NCI-H187 treated with DMSO at 0.1 percent for 48 hours (cell line): ENCODE measurements around the gene ATP6V1C2.
"Not testable (repeated sequence)": the region's sequence is repeated elsewhere in the genome, so short reads cannot be mapped to it uniquely, and the experiment has no call there.

Experiments
- DNase-seq: peaks from one replicate; lab custom pipeline; 2025; lab: John Stamatoyannopoulos, UW

Gene ATP6V1C2

GRCh38 chr2:10770956-10771750, 49.7 kb downstream of the ATP6V1C2 start:
- no peak for DNase-seq

DNA sequence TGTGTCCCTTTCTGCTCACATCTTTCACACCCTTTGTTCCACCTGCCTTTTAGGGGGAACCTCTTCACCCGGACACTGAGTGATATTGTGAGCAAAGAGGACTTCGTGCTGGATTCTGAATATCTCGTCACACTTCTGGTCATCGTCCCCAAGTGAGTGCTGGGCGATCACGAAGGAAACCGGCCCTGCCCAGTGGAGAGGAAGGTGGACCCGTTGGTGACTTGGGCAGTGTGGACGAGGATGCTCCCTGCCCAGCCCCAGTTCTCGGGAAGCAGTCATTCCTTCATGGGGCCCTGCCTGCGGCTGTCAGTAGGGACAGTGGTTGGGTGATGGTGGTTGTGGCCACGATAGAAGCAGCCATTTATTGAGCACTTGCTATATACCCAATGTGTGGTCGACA, 50.4 kb downstream of the ATP6V1C2 start:
- no peak for DNase-seq

DNA sequence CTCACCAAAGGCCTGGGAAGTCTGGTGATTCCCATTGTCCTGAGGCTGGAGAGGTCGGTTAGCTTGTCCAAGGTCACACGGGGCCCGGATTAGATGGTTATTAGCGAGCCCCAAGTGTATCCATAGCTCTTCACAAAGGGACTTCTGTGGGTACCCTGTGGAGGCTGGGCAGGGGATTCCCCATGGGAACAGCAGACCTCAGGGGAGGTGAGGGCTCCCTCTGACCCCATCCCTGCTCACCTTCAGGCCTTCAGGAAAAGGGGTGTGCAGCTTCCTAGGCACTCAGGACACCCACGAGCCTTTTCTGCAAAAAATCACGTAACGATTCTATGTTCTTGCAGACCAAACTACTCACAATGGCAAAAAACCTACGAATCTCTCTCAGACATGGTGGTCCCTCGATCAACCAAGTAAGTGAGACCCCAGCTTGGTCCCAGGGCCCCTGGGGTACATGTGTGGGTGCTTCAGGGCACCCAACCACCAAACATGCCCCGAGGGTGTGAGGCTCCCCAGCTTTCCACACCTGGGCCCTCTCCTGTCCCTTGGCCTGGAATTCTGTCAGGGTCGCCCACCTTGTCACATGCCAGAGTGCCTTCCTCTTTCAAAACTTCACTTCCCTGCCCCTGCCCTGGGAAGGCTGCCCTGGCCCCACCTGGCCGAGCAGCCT, 50.9 kb downstream of the ATP6V1C2 start:
- DNase-seq, result no peak

DNA sequence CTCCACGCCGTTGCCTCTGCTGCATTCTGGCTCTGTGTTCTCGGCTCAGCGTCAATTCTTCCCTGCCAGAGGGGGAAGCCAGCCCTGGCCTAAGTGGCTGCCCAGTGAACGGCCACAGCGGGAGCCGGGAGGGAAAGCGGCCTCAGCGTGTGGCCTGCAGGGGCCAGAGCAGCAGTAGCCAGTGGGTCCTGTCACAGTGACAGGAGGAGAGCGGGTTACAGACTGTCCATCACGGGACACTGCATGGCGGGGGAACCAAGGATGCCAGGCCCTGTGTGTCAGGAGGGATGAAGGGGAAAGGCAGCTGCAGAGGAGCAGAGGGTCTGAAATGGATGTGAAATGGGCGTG, 51.4 kb downstream of the ATP6V1C2 start:
- DNase-seq, result no peak

GRCh38 chr2:10773821-10774341, 52.5 kb downstream of the ATP6V1C2 start:
- DNase-seq, result no peak

DNA sequence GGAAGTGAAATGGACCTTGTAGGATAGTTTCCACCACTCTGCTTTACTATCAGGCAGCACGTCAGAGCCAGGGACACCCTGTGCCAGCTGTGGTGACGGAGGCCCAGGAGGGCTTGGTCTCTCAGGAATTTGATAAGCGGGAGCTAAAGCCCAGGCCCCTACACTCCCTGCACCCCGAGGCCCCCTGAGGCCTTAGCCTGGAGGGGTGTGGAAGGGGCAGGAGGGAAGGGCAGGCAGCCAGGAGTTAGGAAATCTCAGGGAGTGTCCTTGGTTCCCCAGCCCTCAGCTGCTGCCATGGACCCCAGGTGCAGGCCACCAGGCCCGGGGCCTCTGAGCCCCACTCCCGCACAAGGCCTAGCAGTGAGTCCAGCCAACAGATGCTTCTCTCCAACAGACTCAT, 53.0 kb downstream of the ATP6V1C2 start:
- no peak for DNase-seq

DNA sequence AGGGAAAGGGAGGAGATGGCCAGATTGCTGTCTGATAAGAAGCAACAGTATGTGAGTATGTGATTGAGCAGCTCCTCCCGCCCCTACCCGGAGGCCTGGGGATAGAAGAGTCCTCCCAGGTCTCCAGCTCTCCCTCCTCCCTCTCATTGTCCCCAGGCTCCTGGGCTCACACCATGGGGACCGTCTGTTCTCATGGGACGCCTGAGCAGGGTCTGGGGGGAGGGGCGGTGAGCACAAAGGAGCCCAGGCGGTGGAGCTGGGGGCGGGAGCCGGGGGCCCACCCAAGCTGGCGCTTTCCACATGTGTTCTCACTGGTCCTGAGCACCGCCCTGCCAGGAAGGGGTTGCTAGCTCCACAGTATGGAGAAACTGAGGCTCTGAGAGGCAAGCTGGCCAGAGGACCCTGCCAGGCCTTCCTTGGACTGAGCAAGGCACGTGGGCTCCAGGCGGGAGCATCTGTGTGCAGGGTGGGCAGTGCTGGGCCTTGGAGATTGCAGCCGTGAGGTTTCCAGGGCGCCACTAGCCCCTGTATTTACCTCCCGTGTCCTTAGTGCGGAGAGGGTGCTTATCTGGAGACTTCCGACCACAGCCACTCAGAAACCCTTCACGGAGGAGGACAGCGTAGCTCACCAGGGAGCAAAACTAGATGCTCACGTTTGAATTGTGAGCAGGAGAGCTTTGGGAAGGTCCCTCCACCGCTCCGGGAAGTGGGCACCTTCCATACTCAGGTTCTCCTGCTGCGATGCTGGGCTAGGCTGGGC, 53.8 kb downstream of the ATP6V1C2 start:
- no peak for DNase-seq

- DNase-seq, result no peak
Measured at GRCh38 chr2:10775831-10776230, 54.4 kb downstream of the ATP6V1C2 start.

GRCh38 chr2:10776231-10776977, 55.0 kb downstream of the ATP6V1C2 start:
- DNase-seq, result no peak

GRCh38 chr2:10777111-10777841, 55.8 kb downstream of the ATP6V1C2 start:
- no peak for DNase-seq

- DNase-seq, result no peak
Measured at GRCh38 chr2:10777842-10778723, 56.7 kb downstream of the ATP6V1C2 start.

DNA sequence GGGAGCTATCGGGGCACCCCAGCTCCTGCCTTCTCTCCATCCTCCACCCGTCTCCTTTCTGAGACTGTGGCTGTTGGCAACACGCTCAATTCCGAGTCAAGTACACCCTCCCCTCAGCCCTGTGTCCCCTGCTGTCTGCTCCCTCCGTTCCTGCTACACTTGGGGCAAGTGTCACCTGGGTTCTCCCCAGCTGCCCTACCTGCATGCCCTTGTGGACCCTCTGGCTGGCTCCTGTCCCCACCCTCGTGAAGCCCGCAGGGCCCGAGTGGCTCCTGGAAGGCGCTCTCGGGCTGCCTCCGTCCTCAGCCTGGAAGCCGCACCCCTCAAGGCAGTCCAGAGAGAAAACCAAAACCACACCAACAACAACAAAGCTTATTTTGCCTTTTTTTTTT, 57.3 kb downstream of the ATP6V1C2 start:
- DNase-seq, result no peak

GRCh38 chr2:10779776-10780490, 58.5 kb downstream of the ATP6V1C2 start:
- no peak for DNase-seq

DNA sequence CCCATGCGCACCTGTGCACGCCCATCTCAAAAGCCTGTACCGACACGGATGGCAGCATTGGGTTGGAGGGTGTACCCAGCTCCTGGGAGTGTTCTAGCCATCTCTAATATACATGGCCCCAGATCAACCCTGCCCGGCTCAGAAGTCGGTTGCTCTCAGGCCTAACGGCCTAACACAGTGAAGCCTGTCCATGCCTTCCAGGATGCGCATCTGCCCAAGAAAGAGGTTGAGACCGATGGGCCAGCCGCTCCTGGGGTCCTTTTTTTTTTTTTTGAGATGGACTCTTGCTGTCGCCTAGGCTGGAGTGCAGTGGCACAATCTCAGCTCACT, 59.0 kb downstream of the ATP6V1C2 start:
- DNase-seq, result no peak

- not testable (repeated sequence) for DNase-seq
Measured at GRCh38 chr2:10780821-10781220, 59.4 kb downstream of the ATP6V1C2 start.

DNA sequence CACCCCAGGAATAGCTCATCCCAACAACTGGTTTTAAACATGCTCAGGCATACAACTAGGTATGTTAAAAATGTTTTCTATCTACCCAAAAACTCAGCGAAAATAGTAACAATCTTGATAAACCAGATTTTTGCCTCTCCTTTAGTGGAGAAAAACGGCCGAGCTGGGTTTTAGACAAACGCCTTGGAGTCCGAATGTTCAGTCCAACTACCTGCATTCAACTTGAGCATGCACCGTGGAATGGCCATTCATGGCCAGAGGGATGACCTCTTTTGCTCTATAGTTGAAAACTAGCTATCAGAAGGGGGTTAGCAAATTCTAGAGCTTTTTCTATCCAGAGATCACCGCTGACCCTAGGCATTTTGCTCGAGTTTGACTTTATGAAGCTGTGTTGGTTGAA, 60.3 kb downstream of the ATP6V1C2 start:
- no peak for DNase-seq

- no peak for DNase-seq
Measured at GRCh38 chr2:10783421-10783820, 62.0 kb downstream of the ATP6V1C2 start.

DNA sequence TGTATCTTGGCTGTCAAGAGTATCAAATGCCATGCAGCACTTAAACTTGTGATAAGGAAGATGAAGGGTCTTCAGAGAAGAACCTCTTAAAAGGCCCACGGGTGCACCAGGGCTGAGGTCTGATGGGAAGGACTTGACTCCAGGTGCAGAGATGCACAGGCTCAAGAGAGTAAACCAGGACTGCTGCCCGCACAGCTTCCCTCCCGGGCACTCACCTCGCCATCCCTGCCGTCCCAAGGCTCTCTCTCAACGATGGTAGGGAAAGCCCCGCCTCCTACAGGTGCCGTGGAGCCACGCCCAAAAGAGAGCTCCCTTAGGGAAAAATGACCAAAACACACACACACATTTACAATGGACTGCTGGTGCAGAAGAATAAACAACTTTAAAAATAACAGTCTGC, 63.3 kb downstream of the ATP6V1C2 start:
- DNase-seq, result no peak

GRCh38 chr2:10785260-10785659, 63.8 kb downstream of the ATP6V1C2 start:
- DNase-seq, result no peak
